K562 (cell line): ENCODE data around the gene PDE6H. TPM values are rescaled to one million over a fixed set of nuclear protein-coding genes. Genes with fewer than 3 reads are reported as not detected.

Experiments used
- ATAC-seq: fragments of 200-7000 bp; cut with Tn5 transposase; 3 replicates; pipeline ENCODE4 v1.9.1; 2020; ENCODE audit warnings: moderate library complexity
- BruUV-seq: library from RNA; stranded (reverse); fragments of 400-500 nt; replicated peaks from 2 replicates; lab custom pipeline; 2021; lab: Mats Ljungman, UMichigan
- CTCF ChIA-PET: fragments of 300-600 bp; formaldehyde crosslinking; extraction: SDS; loops from one replicate; lab custom pipeline; 2021; ENCODE audit warnings: low intra/inter-chr PET ratio; lab: Yijun Ruan, JAX
- POLR2A ChIA-PET: fragments of 300-600, 350-650 bp; sonication (Branson Sonifier 250); formaldehyde crosslinking; extraction: SDS; loops from one replicate; lab custom pipeline; 2021; ENCODE audit warnings: antibody characterized with exemption, inconsistent platforms; lab: Yijun Ruan, JAX
- DNase-seq, 4 experiments: peaks; one replicate each; pipeline versions ENCODE4 v3.0.0 to v3.0.0-alpha.2; 2011 to 2018; ENCODE audit warnings: low spot score in 3 of 4, mixed read lengths in 3 of 4; ENCODE audit errors: extremely low read depth in 1 of 4
- FAIRE-seq: peaks from 2 replicates; lab custom pipeline; 2011; peaks lifted over from hg19 to GRCh38; lab: Jason Lieb, UNC
- H2AFZ ChIP-seq: 2 replicates; pipeline ENCODE4 v1.6.0; 2011; ENCODE audit warnings: low read depth, low read length, control low read depth, inconsistent platforms
- H3K27ac ChIP-seq: fragments of 200-600 bp; 3 replicates; pipeline ENCODE4 v1.8.0; 2011; ENCODE audit warnings: low read depth, mild to moderate bottlenecking, control low read depth, inconsistent platforms, low read length, moderate library complexity, mixed read lengths; ENCODE audit errors: extremely low read depth
- H3K27me3 ChIP-seq, 2 experiments: fragments of 300-600 bp in 1 of 2; 2 replicates in 1 of 2; 3 replicates in 1 of 2; pipeline versions ENCODE4 v1.6.0 to v1.8.0; 2011; ENCODE audit warnings: inconsistent platforms in 2 of 2, low read length in 2 of 2, mild to moderate bottlenecking in 1 of 2, mixed read lengths in 1 of 2, moderate library complexity in 1 of 2; ENCODE audit not compliant: control insufficient read depth in 2 of 2, insufficient read depth in 2 of 2
- H3K36me3 ChIP-seq: fragments of 300-600 bp; 3 replicates; pipeline ENCODE4 v1.8.0; 2011; ENCODE audit warnings: mild to moderate bottlenecking, low read length, inconsistent platforms; ENCODE audit not compliant: control insufficient read depth, insufficient read depth
- H3K4me1 ChIP-seq, 2 experiments: fragments of 200-600 bp in 1 of 2; replicated peaks in 1 of 2; 2 replicates in 1 of 2; 3 replicates in 1 of 2; pipeline versions ENCODE4 v1.5.1 to v1.8.0; 2011; ENCODE audit warnings: inconsistent platforms in 2 of 2, low read length in 2 of 2, mild to moderate bottlenecking in 1 of 2, mixed read lengths in 1 of 2, moderate library complexity in 1 of 2; ENCODE audit not compliant: control insufficient read depth in 2 of 2, insufficient read depth in 2 of 2
- H3K4me2 ChIP-seq: 2 replicates; pipeline ENCODE4 v1.6.1; 2011; ENCODE audit warnings: low read length, control low read depth, inconsistent platforms, mixed read lengths; ENCODE audit not compliant: insufficient read depth
- H3K4me3 ChIP-seq: fragments of 200-600 bp; sonication (generic), shearing (Covaris generic); 2 replicates; pipeline ENCODE4 v1.5.1; 2016; ENCODE audit warnings: control low read depth, inconsistent platforms
- H3K79me2 ChIP-seq: fragments of 200-600 bp; 3 replicates; pipeline ENCODE4 v1.8.0; 2011; ENCODE audit warnings: low read length, inconsistent platforms; ENCODE audit not compliant: control insufficient read depth, insufficient read depth
- H3K9ac ChIP-seq, 2 experiments: 2 replicates each; pipeline versions ENCODE4 v1.6.0 to v1.6.1; 2011; ENCODE audit warnings: low read depth in 2 of 2, low read length in 2 of 2, control low read depth in 1 of 2, inconsistent platforms in 1 of 2, mild to moderate bottlenecking in 1 of 2, mixed read lengths in 1 of 2; ENCODE audit not compliant: insufficient read depth in 1 of 2
- H3K9me1 ChIP-seq: one replicate; pipeline ENCODE4 v1.6.0; 2011; ENCODE audit warnings: inconsistent platforms, mild to moderate bottlenecking, low read length, moderate library complexity; ENCODE audit not compliant: control insufficient read depth, insufficient read depth
- H3K9me3 ChIP-seq: replicated peaks from 2 replicates; pipeline ENCODE4 v1.5.1; 2011; ENCODE audit warnings: low read depth, low read length, inconsistent platforms; ENCODE audit not compliant: control insufficient read depth, insufficient read depth
- H4K20me1 ChIP-seq: replicated peaks from 2 replicates; pipeline ENCODE4 v1.6.1; 2011; ENCODE audit warnings: low read length, inconsistent platforms, mixed read lengths; ENCODE audit not compliant: control insufficient read depth, insufficient read depth
- DPF2 ChIP-seq: fragments of 450-650 bp; IDR thresholded peaks from 2 replicates; pipeline ENCODE4 v1.6.1; 2016
- GATAD2B ChIP-seq: fragments of 450-650 bp; IDR thresholded peaks from 2 replicates; pipeline ENCODE4 v1.6.1; 2017; ENCODE audit warnings: mild to moderate bottlenecking, borderline replicate concordance
- KAT2B ChIP-seq: IDR thresholded peaks from one replicate; pipeline ENCODE4 v1.6.1; 2012; ENCODE audit warnings: low read depth, mild to moderate bottlenecking, control low read depth, inconsistent platforms, low read length, moderate library complexity
- KLF16 ChIP-seq: IDR thresholded peaks from 2 replicates; pipeline ENCODE4 v1.6.1; 2016; ENCODE audit warnings: antibody characterized with exemption
- NFATC3 ChIP-seq: fragments of 450-650 bp; IDR thresholded peaks from 2 replicates; pipeline ENCODE4 v1.6.1; 2017; ENCODE audit warnings: mild to moderate bottlenecking
- NR1H2 ChIP-seq: sonication (generic); formaldehyde crosslinking; IDR thresholded peaks from 2 replicates; pipeline ENCODE4 v1.4.0; 2020; ENCODE audit warnings: mild to moderate bottlenecking, missing genetic modification reagents
- PHF8 ChIP-seq: fragments of 200-600 bp; sonication (generic); IDR thresholded peaks from 2 replicates; pipeline ENCODE4 v1.6.1; 2012; ENCODE audit warnings: mixed run types, mild to moderate bottlenecking, inconsistent platforms, low read length, moderate library complexity, borderline replicate concordance
- RBM14 ChIP-seq: fragments of 200-400 bp; formaldehyde crosslinking; IDR thresholded peaks from 2 replicates; pipeline ENCODE4 v1.6.1; 2018; ENCODE audit warnings: low read depth, mild to moderate bottlenecking, low read length, moderate library complexity, borderline replicate concordance; ENCODE audit not compliant: insufficient read depth
- ZNF274 ChIP-seq: IDR thresholded peaks from 2 replicates; pipeline ENCODE4 v1.6.1; 2011; ENCODE audit warnings: low read depth, mild to moderate bottlenecking, low read length, moderate library complexity, borderline replicate concordance
- ZZZ3 ChIP-seq: fragments of 450-650 bp; IDR thresholded peaks from 2 replicates; pipeline ENCODE4 v1.6.1; 2016; ENCODE audit warnings: antibody characterized with exemption, mild to moderate bottlenecking, moderate library complexity
- WGBS: fragments of 100-300 bp; shearing (Covaris generic); methylation state at CpG from one replicate; pipeline ENCODE4 v1.1.6; 2016; ENCODE audit warnings: low coverage, mixed read lengths; ENCODE audit not compliant: insufficient coverage; ENCODE audit errors: missing lambda C conversion rate; 5-methylcytosine and 5-hydroxymethylcytosine counted together
- in situ Hi-C: fragments of 300-500 bp; cut with MboI; formaldehyde crosslinking; loops from 4 replicates; pipeline ENCODE4 v1.15.0; 2018; ENCODE audit warnings: inconsistent platforms, mixed read lengths
- intact Hi-C: fragments of 100-400 bp; cut with micrococcal nuclease; formaldehyde crosslinking; loops from 2 replicates; pipeline ENCODE4 v1.14.2; 2022
- polyA plus RNA-seq, 8 experiments: library from polyadenylated mRNA; depleted of rRNA in 4 of 8; stranded (reverse) in 5 of 8; unstranded in 3 of 8; fragments of >200 nt; fragmentation: Nextera tagmentation in 2 of 8; fragmentation: Illumina TruSeq in 1 of 8; extraction: Ambion mirVana in 2 of 8; extraction: Trizol in 1 of 8; gene quantifications; 2 replicates each; pipeline versions ENCODE4 v1.2.1 to v1.2.3, GENCODE V29; 2011 to 2014; ENCODE audit warnings: inconsistent platforms in 1 of 8, missing spikeins in 1 of 8
- total RNA-seq, 7 experiments: library from RNA; depleted of rRNA in 6 of 7; stranded (reverse); fragments of >200 nt in 6 of 7; fragmentation: Illumina TruSeq in 2 of 7; extraction: Trizol in 2 of 7; gene quantifications; 2 replicates each; pipeline versions ENCODE4 v1.2.1 to v1.2.3, GENCODE V29; 2011 to 2021; ENCODE audit warnings: low replicate concordance in 1 of 7
- TF ChIP-seq, protein P1 (sequence below): fragments of 250-450 bp; sonication (Bioruptor Pico); IDR thresholded peaks from 2 replicates; pipeline ENCODE4 v1.4.0; 2020
- TF ChIP-seq, protein P2 (sequence below): fragments of 450-650 bp; IDR thresholded peaks from 2 replicates; pipeline ENCODE4 v1.6.1; 2017; ENCODE audit warnings: mild to moderate bottlenecking, moderate library complexity
- TF ChIP-seq, protein P3 (sequence below): fragments of 250-450 bp; sonication (Bioruptor Pico); IDR thresholded peaks from 2 replicates; pipeline ENCODE4 v1.5.0; 2020; ENCODE audit warnings: mild to moderate bottlenecking, borderline replicate concordance

Gene PDE6H
- total and polyA plus RNA-seq, 9 of the 15 experiments (the other 6 are each of a cell fraction or from before 2014, with no cell fraction given): 0.15 TPM; not detected in 8

DNA sequence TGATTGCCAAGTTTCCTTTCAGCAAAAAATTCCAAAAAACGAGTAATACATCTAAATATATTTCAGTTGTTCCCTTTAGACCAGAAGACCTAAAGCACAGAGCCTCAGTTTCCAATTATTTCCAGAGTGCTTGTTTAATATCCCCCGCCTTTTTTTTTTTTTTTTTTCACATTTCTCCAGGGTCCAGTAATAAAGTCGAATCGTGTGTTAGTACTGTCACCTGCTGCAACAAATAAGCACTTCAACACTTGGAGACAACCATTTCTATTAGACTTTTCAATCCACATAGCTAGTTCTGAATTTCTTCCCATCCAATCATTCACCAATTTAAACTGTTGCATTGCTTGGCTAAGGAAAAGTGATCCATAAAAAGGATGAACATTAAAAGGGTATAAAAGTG, 13.6 kb downstream of the PDE6H start (continued):
- TF ChIP-seq, protein P1, sequence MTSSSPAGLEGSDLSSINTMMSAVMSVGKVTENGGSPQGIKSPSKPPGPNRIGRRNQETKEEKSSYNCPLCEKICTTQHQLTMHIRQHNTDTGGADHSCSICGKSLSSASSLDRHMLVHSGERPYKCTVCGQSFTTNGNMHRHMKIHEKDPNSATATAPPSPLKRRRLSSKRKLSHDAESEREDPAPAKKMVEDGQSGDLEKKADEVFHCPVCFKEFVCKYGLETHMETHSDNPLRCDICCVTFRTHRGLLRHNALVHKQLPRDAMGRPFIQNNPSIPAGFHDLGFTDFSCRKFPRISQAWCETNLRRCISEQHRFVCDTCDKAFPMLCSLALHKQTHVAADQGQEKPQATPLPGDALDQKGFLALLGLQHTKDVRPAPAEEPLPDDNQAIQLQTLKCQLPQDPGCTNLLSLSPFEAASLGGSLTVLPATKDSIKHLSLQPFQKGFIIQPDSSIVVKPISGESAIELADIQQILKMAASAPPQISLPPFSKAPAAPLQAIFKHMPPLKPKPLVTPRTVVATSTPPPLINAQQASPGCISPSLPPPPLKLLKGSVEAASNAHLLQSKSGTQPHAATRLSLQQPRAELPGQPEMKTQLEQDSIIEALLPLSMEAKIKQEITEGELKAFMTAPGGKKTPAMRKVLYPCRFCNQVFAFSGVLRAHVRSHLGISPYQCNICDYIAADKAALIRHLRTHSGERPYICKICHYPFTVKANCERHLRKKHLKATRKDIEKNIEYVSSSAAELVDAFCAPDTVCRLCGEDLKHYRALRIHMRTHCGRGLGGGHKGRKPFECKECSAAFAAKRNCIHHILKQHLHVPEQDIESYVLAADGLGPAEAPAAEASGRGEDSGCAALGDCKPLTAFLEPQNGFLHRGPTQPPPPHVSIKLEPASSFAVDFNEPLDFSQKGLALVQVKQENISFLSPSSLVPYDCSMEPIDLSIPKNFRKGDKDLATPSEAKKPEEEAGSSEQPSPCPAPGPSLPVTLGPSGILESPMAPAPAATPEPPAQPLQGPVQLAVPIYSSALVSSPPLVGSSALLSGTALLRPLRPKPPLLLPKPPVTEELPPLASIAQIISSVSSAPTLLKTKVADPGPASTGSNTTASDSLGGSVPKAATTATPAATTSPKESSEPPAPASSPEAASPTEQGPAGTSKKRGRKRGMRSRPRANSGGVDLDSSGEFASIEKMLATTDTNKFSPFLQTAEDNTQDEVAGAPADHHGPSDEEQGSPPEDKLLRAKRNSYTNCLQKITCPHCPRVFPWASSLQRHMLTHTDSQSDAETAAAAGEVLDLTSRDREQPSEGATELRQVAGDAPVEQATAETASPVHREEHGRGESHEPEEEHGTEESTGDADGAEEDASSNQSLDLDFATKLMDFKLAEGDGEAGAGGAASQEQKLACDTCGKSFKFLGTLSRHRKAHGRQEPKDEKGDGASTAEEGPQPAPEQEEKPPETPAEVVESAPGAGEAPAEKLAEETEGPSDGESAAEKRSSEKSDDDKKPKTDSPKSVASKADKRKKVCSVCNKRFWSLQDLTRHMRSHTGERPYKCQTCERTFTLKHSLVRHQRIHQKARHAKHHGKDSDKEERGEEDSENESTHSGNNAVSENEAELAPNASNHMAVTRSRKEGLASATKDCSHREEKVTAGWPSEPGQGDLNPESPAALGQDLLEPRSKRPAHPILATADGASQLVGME (CRISPR knock-in tag): no peak

DNA sequence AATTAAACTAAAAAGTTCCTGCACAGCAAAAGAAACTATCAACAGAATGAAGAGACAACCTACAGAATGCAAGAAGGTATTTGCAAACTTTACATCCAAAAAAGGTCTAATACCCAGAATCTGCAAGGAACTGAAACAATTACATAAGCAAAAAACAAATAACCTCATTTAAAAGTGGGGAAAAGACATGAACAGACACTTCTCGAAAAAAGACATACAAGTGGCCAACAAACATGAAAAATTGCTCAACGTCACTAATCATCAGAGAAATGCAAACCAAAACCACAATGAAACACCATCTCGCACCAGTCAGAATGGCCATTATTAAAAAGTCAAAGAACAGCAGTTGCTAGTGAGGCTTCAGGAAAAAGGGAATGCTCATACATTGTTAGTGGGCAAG, 15.2 kb downstream of the PDE6H start:
- in situ Hi-C loops (no loop called here), intact Hi-C loops (no loop called here)
- H3K4me3 ChIP-seq: no peak overlapping the region
- no peak overlapping the region for H3K27ac ChIP-seq
- no peaks in the 10 kb centered on the region for H3K9me3 ChIP-seq
- 5% methylated on average over 3 of the region's 3 CpGs for WGBS
- ATAC-seq: no peak
- FAIRE-seq: no peak
- POLR2A ChIA-PET: no interaction called here
- no peak overlapping the region for H2AFZ ChIP-seq
- no TSS peak for BruUV-seq
- no peaks in the 10 kb centered on the region for H3K9me1 ChIP-seq
- peaks cover 3% of the 10 kb centered on the region in 2 experiments; a peak in 3 of 5 replicates for H3K4me1 ChIP-seq
- peaks cover 0 to 6% of the 10 kb centered on the region in 2 experiments; a peak in 1 of 5 replicates for H3K27me3 ChIP-seq
- H3K4me2 ChIP-seq: no peak overlapping the region
- CTCF ChIA-PET: no interaction called here
- H4K20me1 ChIP-seq: no peaks in the 10 kb centered on the region
- no peaks in the 10 kb centered on the region for H3K79me2 ChIP-seq
- no peak overlapping the region for H3K9ac ChIP-seq
- H3K36me3 ChIP-seq: no peaks in the 10 kb centered on the region
- DNase-seq: no peak
- TF ChIP-seq ZNF274: no peak
- TF ChIP-seq, protein P2, sequence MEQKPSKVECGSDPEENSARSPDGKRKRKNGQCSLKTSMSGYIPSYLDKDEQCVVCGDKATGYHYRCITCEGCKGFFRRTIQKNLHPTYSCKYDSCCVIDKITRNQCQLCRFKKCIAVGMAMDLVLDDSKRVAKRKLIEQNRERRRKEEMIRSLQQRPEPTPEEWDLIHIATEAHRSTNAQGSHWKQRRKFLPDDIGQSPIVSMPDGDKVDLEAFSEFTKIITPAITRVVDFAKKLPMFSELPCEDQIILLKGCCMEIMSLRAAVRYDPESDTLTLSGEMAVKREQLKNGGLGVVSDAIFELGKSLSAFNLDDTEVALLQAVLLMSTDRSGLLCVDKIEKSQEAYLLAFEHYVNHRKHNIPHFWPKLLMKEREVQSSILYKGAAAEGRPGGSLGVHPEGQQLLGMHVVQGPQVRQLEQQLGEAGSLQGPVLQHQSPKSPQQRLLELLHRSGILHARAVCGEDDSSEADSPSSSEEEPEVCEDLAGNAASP: no peak
- TF ChIP-seq DPF2: no peak
- no peak for TF ChIP-seq NR1H2 (CRISPR knock-in tag)
- no peak for TF ChIP-seq KAT2B
- TF ChIP-seq GATAD2B: no peak
- no peak for TF ChIP-seq ZZZ3
- TF ChIP-seq, protein P3, sequence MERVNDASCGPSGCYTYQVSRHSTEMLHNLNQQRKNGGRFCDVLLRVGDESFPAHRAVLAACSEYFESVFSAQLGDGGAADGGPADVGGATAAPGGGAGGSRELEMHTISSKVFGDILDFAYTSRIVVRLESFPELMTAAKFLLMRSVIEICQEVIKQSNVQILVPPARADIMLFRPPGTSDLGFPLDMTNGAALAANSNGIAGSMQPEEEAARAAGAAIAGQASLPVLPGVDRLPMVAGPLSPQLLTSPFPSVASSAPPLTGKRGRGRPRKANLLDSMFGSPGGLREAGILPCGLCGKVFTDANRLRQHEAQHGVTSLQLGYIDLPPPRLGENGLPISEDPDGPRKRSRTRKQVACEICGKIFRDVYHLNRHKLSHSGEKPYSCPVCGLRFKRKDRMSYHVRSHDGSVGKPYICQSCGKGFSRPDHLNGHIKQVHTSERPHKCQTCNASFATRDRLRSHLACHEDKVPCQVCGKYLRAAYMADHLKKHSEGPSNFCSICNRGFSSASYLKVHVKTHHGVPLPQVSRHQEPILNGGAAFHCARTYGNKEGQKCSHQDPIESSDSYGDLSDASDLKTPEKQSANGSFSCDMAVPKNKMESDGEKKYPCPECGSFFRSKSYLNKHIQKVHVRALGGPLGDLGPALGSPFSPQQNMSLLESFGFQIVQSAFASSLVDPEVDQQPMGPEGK (CRISPR knock-in tag): no peak
- TF ChIP-seq NFATC3: no peak
- TF ChIP-seq KLF16: no peak
- TF ChIP-seq PHF8: no peak
- no peak for TF ChIP-seq RBM14
